Measurements from ENCODE around the gene VWA8.

GRCh38 chr13:41590643-41591042 lies 370.3 kb downstream of the VWA8 start:
- TF ChIP-seq YY1 (IDR thresholded peaks at IDR 0.05; ENCODE audit: extremely low read depth, insufficient replicate concordance, low read depth, low read length) (no peak), FOSL1 (IDR thresholded peaks at IDR 0.05; ENCODE audit: low read depth) (no peak), SIN3A (IDR thresholded peaks at IDR 0.05; ENCODE audit: low read depth) (no peak), JUND (IDR thresholded peaks at IDR 0.05) (no peak), POLR2AphosphoS5 (IDR thresholded peaks at IDR 0.05; ENCODE audit: low read depth, low read length) (no peak), POLR2A (IDR thresholded peaks at IDR 0.05; ENCODE audit: borderline replicate concordance, extremely low read depth, insufficient read depth, insufficient read length) (no peak), EGR1 (IDR thresholded peaks at IDR 0.05; ENCODE audit: low read depth) (no peak)
- TF ChIP-seq, protein P1, sequence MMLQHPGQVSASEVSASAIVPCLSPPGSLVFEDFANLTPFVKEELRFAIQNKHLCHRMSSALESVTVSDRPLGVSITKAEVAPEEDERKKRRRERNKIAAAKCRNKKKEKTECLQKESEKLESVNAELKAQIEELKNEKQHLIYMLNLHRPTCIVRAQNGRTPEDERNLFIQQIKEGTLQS (IDR thresholded peaks at IDR 0.05) = no peak
- TF ChIP-seq, protein P2, sequence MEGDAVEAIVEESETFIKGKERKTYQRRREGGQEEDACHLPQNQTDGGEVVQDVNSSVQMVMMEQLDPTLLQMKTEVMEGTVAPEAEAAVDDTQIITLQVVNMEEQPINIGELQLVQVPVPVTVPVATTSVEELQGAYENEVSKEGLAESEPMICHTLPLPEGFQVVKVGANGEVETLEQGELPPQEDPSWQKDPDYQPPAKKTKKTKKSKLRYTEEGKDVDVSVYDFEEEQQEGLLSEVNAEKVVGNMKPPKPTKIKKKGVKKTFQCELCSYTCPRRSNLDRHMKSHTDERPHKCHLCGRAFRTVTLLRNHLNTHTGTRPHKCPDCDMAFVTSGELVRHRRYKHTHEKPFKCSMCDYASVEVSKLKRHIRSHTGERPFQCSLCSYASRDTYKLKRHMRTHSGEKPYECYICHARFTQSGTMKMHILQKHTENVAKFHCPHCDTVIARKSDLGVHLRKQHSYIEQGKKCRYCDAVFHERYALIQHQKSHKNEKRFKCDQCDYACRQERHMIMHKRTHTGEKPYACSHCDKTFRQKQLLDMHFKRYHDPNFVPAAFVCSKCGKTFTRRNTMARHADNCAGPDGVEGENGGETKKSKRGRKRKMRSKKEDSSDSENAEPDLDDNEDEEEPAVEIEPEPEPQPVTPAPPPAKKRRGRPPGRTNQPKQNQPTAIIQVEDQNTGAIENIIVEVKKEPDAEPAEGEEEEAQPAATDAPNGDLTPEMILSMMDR (IDR thresholded peaks at IDR 0.05 in 2 of 3, conservative IDR thresholded peaks at IDR 0.05 in 1 of 3; ENCODE audit: borderline replicate concordance in 1 of 3, insufficient read depth in 1 of 3, low read depth in 2 of 3, low read length in 2 of 3) = no peak
- TF ChIP-seq, protein P3, sequence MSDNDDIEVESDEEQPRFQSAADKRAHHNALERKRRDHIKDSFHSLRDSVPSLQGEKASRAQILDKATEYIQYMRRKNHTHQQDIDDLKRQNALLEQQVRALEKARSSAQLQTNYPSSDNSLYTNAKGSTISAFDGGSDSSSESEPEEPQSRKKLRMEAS (IDR thresholded peaks at IDR 0.05) = no peak

Data from HCT116 (cell line).